Psoas muscle (tissue), 8 donors: ENCODE results near the gene IFITM5. TPM values are rescaled to one million over a fixed set of nuclear protein-coding genes. Genes with fewer than 3 reads are reported as not detected.

Source experiments
- ATAC-seq, 4 donors: fragments of 200-7000 bp; cut with Tn5 transposase; one replicate each; pipeline ENCODE4 v1.9.1; 2020; ENCODE audit warnings: moderate library complexity in 3 of 4, mild to moderate bottlenecking in 2 of 4
- DNase-seq, 2 donors: peaks; one replicate each; pipeline ENCODE4 v3.0.0-alpha.2; 2020
- H3K27ac ChIP-seq: fragments of 200-600 bp; one replicate; pipeline ENCODE4 v1.8.0; 2022
- H3K27me3 ChIP-seq, 3 donors: fragments of 200-600 bp in 1 of 3; one replicate each; pipeline versions ENCODE4 v1.6.1 to v1.8.0; 2013 to 2022; ENCODE audit warnings: low read length in 2 of 3, mild to moderate bottlenecking in 2 of 3, moderate library complexity in 1 of 3; ENCODE audit not compliant: insufficient read depth in 3 of 3
- H3K36me3 ChIP-seq, 2 donors: fragments of 200-600 bp in 1 of 2; one replicate each; pipeline versions ENCODE4 v1.6.1 to v1.8.0; 2013 to 2022; ENCODE audit warnings: low read depth in 1 of 2, mild to moderate bottlenecking in 1 of 2, moderate library complexity in 1 of 2; ENCODE audit not compliant: insufficient read depth in 1 of 2
- H3K4me1 ChIP-seq: fragments of 200-600 bp; one replicate; pipeline ENCODE4 v1.8.0; 2022
- H3K4me3 ChIP-seq: fragments of 200-600 bp; one replicate; pipeline ENCODE4 v1.8.0; 2022; ENCODE audit warnings: mild to moderate bottlenecking
- H3K9me3 ChIP-seq: fragments of 200-600 bp; one replicate; pipeline ENCODE4 v1.8.0; 2022
- WGBS, 3 donors: extraction: QIAGEN DNeasy Blood & Tissue Kit; methylation state at CpG; one replicate each; pipeline versions ENCODE4 v1.1.6 to v1.1.7; 2013; 5-methylcytosine and 5-hydroxymethylcytosine counted together
- intact Hi-C, 2 donors: fragments of 100-400 bp; cut with DNase I; formaldehyde crosslinking; loops; one replicate each; pipeline versions ENCODE4 v1.11.0 to v1.14.2; 2022
- polyA plus RNA-seq, 3 donors: library from polyadenylated mRNA; stranded (reverse); fragments of 200-250 nt; gene quantifications; one replicate each; pipeline ENCODE4 v1.2.3, GENCODE V29; 2013
- total RNA-seq, 4 donors: library from RNA; stranded (reverse); fragmentation: NEBNext Ultra II Directional in 2 of 4; extraction: Animal tissue kit (Norgen Biotek cat#: 25700) in 2 of 4; gene quantifications; one replicate each; pipeline versions ENCODE4 v1.2.1 to v1.2.4, GENCODE V29; 2021 to 2023
- TF ChIP-seq, protein P1 (sequence below): fragments of 200-600 bp; IDR thresholded peaks from one replicate; pipeline ENCODE4 v1.8.0; 2022; ENCODE audit warnings: antibody characterized with exemption
- donor health status: healthy with polysubstance abuse.
- donor health status: DM: no; HTN: no; CAD: no; lungs with moderate emphysema.
- donor health status: Bipolar disorder and iron deficiency.
- donor health status: healthy.
- donor health status: DM: yes; HTN: yes; CAD: no.
- donor health status: DM: no; HTN: no; CAD: no.
- donor health status: DM: no; HTN: no; CAD: no.
- donor health status: DM: yes; HTN: yes; CAD: no.

Gene IFITM5
- total and polyA plus RNA-seq, 7 donors, result not detected

DNA sequence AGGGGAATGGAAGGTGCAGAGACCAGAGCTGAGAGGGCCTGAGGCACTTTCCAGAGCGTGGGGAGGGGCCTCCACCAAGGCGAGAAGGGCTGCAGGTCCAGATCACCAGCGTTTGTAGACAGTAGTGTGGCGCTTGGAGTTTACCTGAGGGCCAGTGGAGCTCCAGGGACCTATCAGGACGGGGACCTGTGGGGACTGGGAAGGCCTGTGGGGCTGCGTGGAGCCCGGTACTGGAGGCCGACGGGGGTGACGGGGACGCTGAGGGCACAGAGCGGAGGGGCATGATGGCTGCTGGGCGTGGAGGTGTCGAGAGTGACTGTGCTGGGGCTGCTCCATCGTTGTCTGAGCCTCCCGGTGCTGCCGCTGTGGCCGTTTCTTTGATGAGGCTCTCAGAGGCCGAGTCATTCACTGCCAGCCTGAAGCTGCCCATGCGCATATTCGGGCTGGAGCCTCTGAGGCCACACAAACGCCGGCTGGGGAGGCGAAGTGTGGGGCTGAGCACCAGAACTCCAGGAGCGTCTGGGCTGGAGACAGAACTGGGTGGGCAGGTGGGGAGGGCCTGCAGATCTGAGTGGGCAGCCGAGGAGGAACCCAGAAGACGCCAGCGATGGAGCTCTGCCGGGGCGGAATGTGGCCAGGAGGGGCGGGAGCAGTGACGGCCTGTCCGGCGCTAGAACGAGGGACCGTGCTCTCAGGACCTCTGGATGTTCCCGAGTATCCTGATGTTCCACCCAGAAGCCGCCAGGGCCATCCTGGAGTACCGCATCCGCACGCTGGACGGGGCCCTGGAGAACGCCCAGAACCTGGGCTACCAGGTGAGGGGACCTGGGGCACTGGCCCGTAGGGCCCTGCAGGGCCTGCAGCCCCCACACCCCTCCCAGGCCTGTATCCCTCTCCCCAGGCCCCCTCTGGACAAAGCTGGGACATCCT lies 7.8 kb downstream of the IFITM5 start:
- intact Hi-C loops, result no loop called here
- Histone ChIP-seq H3K4me1 (no peaks in the 10 kb centered on the region), H3K27me3 (peaks cover 0 to 39% (median 10%) of the 10 kb centered on the region in 3 donors), H3K4me3 (no peak overlapping the region), H3K36me3 (no peaks in the 10 kb centered on the region), H3K9me3 (no peaks in the 10 kb centered on the region), H3K27ac (no peak overlapping the region)
- no peak for ATAC-seq
- TF ChIP-seq, protein P1, sequence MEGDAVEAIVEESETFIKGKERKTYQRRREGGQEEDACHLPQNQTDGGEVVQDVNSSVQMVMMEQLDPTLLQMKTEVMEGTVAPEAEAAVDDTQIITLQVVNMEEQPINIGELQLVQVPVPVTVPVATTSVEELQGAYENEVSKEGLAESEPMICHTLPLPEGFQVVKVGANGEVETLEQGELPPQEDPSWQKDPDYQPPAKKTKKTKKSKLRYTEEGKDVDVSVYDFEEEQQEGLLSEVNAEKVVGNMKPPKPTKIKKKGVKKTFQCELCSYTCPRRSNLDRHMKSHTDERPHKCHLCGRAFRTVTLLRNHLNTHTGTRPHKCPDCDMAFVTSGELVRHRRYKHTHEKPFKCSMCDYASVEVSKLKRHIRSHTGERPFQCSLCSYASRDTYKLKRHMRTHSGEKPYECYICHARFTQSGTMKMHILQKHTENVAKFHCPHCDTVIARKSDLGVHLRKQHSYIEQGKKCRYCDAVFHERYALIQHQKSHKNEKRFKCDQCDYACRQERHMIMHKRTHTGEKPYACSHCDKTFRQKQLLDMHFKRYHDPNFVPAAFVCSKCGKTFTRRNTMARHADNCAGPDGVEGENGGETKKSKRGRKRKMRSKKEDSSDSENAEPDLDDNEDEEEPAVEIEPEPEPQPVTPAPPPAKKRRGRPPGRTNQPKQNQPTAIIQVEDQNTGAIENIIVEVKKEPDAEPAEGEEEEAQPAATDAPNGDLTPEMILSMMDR, result no peak
- WGBS, 3 donors, result 80 to 88% (median 85%) methylated on average over 44 of the region's 44 CpGs
- DNase-seq, result peak; percentile 8 to 49

- ATAC-seq, result no peak
- WGBS, 3 donors, result 90 to 94% (median 92%) methylated on average over 12 to 13 of the region's 13 CpGs
- H3K9me3 ChIP-seq, result no peaks in the 10 kb centered on the region
- no peak overlapping the region for H3K4me3 ChIP-seq
- H3K36me3 ChIP-seq, result no peaks in the 10 kb centered on the region
- TF ChIP-seq, protein P1, result no peak
- DNase-seq, result peak; percentile 16 to 48
- H3K4me1 ChIP-seq, result no peaks in the 10 kb centered on the region
- no peak overlapping the region for H3K27ac ChIP-seq
- intact Hi-C loops, result no loop called here
- peaks cover 0 to 38% (median 13%) of the 10 kb centered on the region in 3 donors for H3K27me3 ChIP-seq
Measured at GRCh38 chr11:290621-291231, 8.6 kb downstream of the IFITM5 start.

DNA sequence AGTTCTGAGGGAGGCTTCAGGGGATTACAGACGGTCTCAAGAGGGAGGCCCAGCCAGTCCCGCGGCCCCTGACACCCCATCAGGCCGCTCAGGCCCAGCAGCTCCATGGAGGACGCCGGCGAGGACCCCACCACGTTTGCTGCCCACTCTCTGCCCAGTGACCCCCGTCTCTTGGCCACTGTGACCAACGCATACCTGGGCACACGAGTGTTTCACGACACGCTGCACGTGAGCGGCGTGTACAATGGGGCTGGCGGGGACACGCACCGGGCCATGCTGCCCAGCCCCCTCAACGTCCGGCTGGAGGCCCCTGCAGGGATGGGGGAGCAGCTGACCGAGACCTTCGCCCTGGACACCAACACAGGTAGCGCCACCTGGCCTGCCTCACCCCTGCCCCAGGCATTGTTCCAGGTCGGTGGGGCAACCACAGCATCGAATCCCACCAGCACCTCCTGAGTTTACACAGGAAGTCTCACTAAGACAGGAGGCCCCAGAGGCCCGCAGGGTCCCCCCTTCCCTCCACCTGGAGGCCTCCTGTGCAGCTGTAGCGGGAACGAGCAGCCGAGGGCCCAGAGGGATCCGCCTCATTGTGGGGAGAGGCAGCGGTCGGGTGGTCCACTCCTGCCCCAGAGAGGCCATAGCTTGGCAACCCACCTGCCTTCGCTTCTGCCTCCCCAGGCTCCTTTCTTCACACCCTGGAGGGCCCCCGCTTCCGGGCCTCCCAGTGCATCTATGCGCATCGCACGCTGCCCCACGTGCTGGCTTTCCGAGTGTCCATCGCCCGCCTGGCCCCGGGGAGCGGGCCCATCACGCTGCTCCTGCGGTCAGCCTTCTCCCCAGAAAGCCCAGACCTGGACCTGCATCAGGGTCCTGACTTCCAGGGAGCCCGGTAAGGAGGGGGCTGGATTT lies 9.4 kb downstream of the IFITM5 start:
- peak; percentile 12 to 56 for DNase-seq
- TF ChIP-seq, protein P1, result no peak
- ATAC-seq, result no peak
- Histone ChIP-seq H3K4me3 (peak overlapping the region; percentile 72), H3K36me3 (no peaks in the 10 kb centered on the region), H3K9me3 (no peaks in the 10 kb centered on the region), H3K4me1 (no peaks in the 10 kb centered on the region), H3K27me3 (peaks cover 0 to 37% (median 17%) of the 10 kb centered on the region in 3 donors), H3K27ac (no peak overlapping the region)
- 84 to 89% (median 86%) methylated on average over 46 to 48 of the region's 48 CpGs for WGBS, 3 donors
- intact Hi-C loops, result no loop called here

GRCh38 chr11:289398-289711 lies 10.0 kb downstream of the IFITM5 start:
- H3K4me3 ChIP-seq, result peak overlapping the region; percentile 72
- ATAC-seq, result peak in 1 of 4 donors; percentile 11
- TF ChIP-seq, protein P1, result no peak

More at GRCh38 chr11:289398-289711, 10.0 kb downstream of the IFITM5 start:
- WGBS, 3 donors, result 12 to 46% (median 18%) methylated on average over 6 to 14 of the region's 14 CpGs
- intact Hi-C loops, result no loop called here
- Histone ChIP-seq H3K27ac (no peak overlapping the region), H3K36me3 (no peaks in the 10 kb centered on the region), H3K27me3 (peaks cover 0 to 37% (median 17%) of the 10 kb centered on the region in 3 donors), H3K9me3 (no peaks in the 10 kb centered on the region), H3K4me1 (no peaks in the 10 kb centered on the region)
- peak in 1 of 2 donors; percentile 52 for DNase-seq
